Chondrocyte (in vitro differentiated cells): Measurements from ENCODE around the gene KLF7. TPM values are rescaled to one million over a fixed set of nuclear protein-coding genes. Genes with fewer than 3 reads are reported as not detected.

ENCODE experiments used
- DNase-seq: peaks from one replicate; pipeline ENCODE4 v3.0.0; 2021; ENCODE audit warnings: mixed read lengths, low spot score
- H3K27ac Mint-ChIP-seq: one replicate; pipeline ENCODE4 v1.8.0; 2021; ENCODE audit warnings: mild to moderate bottlenecking, moderate library complexity, mixed read lengths; ENCODE audit not compliant: unreplicated experiment
- H3K27me3 Mint-ChIP-seq: 2 replicates; pipeline ENCODE4 v1.8.0; 2021; ENCODE audit warnings: low read depth, mixed read lengths
- H3K36me3 Mint-ChIP-seq: 2 replicates; pipeline ENCODE4 v1.8.0; 2021; ENCODE audit warnings: low read depth, mixed read lengths
- H3K4me1 Mint-ChIP-seq: 2 replicates; pipeline ENCODE4 v1.8.0; 2021; ENCODE audit warnings: low read depth, mild to moderate bottlenecking, mixed read lengths
- H3K4me3 Mint-ChIP-seq: one replicate; pipeline ENCODE4 v1.8.0; 2021; ENCODE audit warnings: mild to moderate bottlenecking, moderate library complexity, mixed read lengths; ENCODE audit not compliant: unreplicated experiment
- H3K9me3 Mint-ChIP-seq: 2 replicates; pipeline ENCODE4 v1.8.0; 2021; ENCODE audit warnings: low read depth, mixed read lengths
- CTCF ChIP-seq: fragments of 200-600 bp; sonication (generic); IDR thresholded peaks from 2 replicates; pipeline ENCODE4 v1.5.0; 2021; ENCODE audit warnings: antibody characterized with exemption, mild to moderate bottlenecking, moderate library complexity
- total RNA-seq: library from RNA; stranded (reverse); gene quantifications from 3 replicates; pipeline ENCODE4 v1.2.1, GENCODE V29; 2021

Gene KLF7
- total RNA-seq, 1 donor from 2014 or later = 38.5 TPM

- no peak overlapping the region for H3K4me3 Mint-ChIP-seq
- no peak for TF ChIP-seq CTCF
- peaks cover 19% of the 10 kb centered on the region for H3K36me3 Mint-ChIP-seq
- H3K9me3 Mint-ChIP-seq = no peaks in the 10 kb centered on the region
- peaks cover 93% of the 10 kb centered on the region for H3K4me1 Mint-ChIP-seq
- H3K27me3 Mint-ChIP-seq = no peaks in the 10 kb centered on the region
- DNase-seq = no peak
- H3K27ac Mint-ChIP-seq = peak overlapping the region; percentile 77
Measured at GRCh38 chr2:207149249-207150213, 16.2 kb downstream of the KLF7 start.

- peaks cover 93% of the 10 kb centered on the region for H3K4me1 Mint-ChIP-seq
- H3K36me3 Mint-ChIP-seq = peaks cover 19% of the 10 kb centered on the region
- no peaks in the 10 kb centered on the region for H3K27me3 Mint-ChIP-seq
- H3K4me3 Mint-ChIP-seq = peak overlapping the region; percentile 35
- no peak for DNase-seq
- no peak for TF ChIP-seq CTCF
- H3K9me3 Mint-ChIP-seq = no peaks in the 10 kb centered on the region
- H3K27ac Mint-ChIP-seq = peak overlapping the region; percentile 77
Measured at GRCh38 chr2:207148020-207148419, 17.7 kb downstream of the KLF7 start.

- peaks cover 89% of the 10 kb centered on the region for H3K4me1 Mint-ChIP-seq
- peaks cover 19% of the 10 kb centered on the region for H3K36me3 Mint-ChIP-seq
- no peaks in the 10 kb centered on the region for H3K9me3 Mint-ChIP-seq
- H3K27me3 Mint-ChIP-seq = no peaks in the 10 kb centered on the region
- TF ChIP-seq CTCF = no peak
- DNase-seq = no peak
- peak overlapping the region; percentile 51 for H3K4me3 Mint-ChIP-seq
- peak overlapping the region; percentile 87 for H3K27ac Mint-ChIP-seq
Measured at GRCh38 chr2:207144173-207144785, 21.5 kb downstream of the KLF7 start.

GRCh38 chr2:207143215-207144172, 22.3 kb downstream of the KLF7 start:
- peaks cover 20% of the 10 kb centered on the region for H3K36me3 Mint-ChIP-seq
- no peak for DNase-seq
- H3K27ac Mint-ChIP-seq = peak overlapping the region; percentile 87
- H3K27me3 Mint-ChIP-seq = no peaks in the 10 kb centered on the region
- H3K4me1 Mint-ChIP-seq = peaks cover 89% of the 10 kb centered on the region
- no peaks in the 10 kb centered on the region for H3K9me3 Mint-ChIP-seq
- peak overlapping the region; percentile 51 for H3K4me3 Mint-ChIP-seq
- no peak for TF ChIP-seq CTCF

GRCh38 chr2:207142461-207142860, 23.3 kb downstream of the KLF7 start:
- Mint-ChIP-seq H3K27me3 (no peaks in the 10 kb centered on the region), H3K4me3 (peak overlapping the region; percentile 51), H3K4me1 (peaks cover 89% of the 10 kb centered on the region), H3K27ac (peak overlapping the region; percentile 87), H3K36me3 (peaks cover 19% of the 10 kb centered on the region), H3K9me3 (no peaks in the 10 kb centered on the region)
- TF ChIP-seq CTCF = peak; percentile 48
- DNase-seq = no peak
